DLD1 (cell line): ENCODE results near the gene LCN9.
"Not testable (repeated sequence)": the region's sequence is repeated elsewhere in the genome, so short reads cannot be mapped to it uniquely, and the experiment has no call there.

Experiments
- in situ Hi-C: cut with HindIII; loops from 2 replicates; pipeline ENCODE4 v1.10.0; 2017; ENCODE audit warnings: low sequenced_read_pairs

LCN9 gene

GRCh38 chr9:135644631-135645218 lies 18.4 kb upstream of the LCN9 start:
- in situ Hi-C loops = no loop called here

- in situ Hi-C loops = no loop called here
Observed at GRCh38 chr9:135647884-135648283, 15.2 kb upstream of the LCN9 start.

DNA sequence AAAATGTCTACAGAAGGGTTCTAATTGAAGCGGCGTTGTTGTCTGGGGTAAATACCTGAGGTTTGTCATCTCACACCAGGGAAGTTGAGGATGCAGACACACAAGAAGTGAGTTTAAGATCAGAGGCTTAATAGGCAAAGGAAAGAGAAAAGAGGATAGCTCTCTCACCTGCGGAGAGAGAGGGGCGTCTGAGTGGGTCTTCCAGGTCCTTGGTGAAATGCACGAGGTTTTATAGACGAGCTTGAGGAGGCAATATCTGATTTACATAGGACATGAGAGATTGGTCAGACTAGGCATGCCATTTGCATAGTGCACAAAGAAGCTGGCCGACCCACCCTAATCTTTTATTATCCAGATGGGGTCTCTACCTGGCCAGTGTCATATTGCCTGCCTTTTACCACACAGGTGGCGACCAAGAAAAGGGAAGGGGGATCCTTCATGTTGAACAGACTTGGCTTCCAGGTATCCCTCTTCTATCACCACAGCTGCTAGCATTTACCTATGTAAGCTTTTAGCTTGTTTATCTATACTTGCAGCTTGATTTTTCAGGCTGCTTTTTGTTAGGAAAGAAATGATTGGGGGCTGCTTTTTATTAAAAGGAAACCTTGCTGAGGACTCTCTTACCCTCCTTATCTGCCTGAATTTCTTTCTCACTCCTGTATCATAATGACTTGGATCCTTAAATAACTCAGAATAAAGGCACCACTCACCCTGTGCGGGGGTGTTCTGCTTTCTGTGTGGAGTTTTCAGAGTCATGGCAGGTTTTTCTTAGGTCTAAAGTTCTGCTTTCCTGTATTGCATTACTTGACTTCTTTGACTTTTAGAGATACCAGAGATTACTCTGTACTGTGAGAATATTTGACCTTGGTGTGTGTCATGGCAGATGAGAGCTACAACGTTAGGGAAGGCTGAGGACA lies 14.4 kb upstream of the LCN9 start:
- in situ Hi-C loops = no loop called here

DNA sequence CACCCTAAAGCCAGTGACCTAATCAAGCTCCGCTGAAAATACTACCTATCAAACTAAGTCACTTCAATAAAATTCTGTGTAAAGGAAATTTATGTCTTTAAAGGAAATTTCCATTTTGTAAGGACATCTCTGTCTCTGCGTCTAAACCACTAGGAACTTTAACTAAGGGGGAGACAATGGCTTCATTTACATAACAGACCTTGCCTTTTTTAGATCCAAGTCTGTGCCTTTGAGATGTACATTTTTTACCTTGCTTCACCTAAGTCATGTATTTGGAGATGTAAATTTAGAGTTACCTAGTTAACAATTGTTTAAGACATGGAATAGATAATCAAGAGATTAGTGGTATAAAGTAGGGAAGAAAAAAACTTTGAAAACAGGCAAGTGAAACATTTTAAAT lies 13.6 kb upstream of the LCN9 start:
- in situ Hi-C loops = no loop called here

GRCh38 chr9:135650408-135650807 lies 12.7 kb upstream of the LCN9 start:
- in situ Hi-C loops = no loop called here

GRCh38 chr9:135655317-135655716 lies 7.8 kb upstream of the LCN9 start:
- in situ Hi-C loops = no loop called here

- in situ Hi-C loops = no loop called here
Observed at GRCh38 chr9:135657416-135657815, 5.7 kb upstream of the LCN9 start.

GRCh38 chr9:135659252-135659651 lies 3.9 kb upstream of the LCN9 start:
- in situ Hi-C loops = no loop called here

DNA sequence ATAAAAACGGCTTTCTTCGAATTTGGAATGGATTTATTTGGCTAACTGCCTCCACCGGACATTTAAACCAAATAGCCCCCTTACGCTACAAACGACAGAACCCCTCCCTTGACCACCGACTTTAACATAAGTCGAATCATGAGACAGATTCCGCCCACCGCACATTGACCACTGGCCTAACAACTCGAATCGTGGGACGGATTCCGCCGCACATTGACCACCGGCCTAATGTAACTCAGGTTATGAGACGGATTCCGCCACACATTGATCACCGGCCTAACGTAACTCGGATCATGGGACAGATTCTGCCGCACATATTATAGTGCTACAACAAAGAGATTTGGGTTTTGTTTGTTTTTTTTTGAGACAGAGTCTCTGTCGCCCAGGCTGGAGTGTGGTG lies 2.7 kb upstream of the LCN9 start:
- in situ Hi-C loops = no loop called here

- in situ Hi-C loops = no loop called here
Observed at GRCh38 chr9:135661816-135662560, 1.1 kb upstream of the LCN9 start.

DNA sequence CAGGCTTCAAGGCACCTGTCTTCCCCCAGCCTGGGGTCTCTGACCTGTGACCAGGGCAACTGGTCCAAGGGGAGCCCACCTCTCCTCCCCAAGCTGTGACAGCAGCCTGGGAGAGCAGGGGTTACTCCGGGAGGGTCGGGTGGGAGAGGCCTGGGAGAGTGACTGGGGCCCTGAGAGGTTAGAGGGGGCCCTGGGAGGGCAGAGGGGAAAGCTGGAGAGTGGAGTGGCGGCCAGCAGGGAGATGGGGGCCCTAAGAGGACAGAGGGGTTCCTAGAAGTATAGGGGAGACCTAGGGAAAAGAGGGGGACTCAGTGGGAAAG lies 302 bp downstream of the LCN9 start:
- in situ Hi-C loops = no loop called here

DNA sequence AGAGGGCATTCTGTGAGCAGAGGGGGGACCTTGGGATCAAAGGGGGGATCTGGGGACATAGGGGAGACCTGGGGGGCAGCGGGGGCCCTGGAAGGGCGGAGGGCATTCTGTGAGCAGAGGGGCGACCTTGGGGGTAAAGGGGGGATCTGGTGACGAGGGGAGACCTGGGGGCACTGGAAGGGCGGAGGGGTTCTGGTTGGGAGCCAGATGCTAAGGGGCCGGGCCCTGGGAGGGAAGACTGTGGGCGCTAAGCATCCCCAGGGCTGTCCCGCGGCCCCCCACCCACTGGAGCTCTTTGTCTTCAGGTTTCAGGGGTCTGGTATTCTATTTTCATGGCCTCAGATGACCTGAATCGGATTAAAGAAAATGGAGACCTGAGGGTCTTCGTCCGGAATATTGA lies 748 bp downstream of the LCN9 start:
- in situ Hi-C loops = no loop called here

GRCh38 chr9:135664266-135664665 lies 1.2 kb downstream of the LCN9 start:
- in situ Hi-C loops = no loop called here

DNA sequence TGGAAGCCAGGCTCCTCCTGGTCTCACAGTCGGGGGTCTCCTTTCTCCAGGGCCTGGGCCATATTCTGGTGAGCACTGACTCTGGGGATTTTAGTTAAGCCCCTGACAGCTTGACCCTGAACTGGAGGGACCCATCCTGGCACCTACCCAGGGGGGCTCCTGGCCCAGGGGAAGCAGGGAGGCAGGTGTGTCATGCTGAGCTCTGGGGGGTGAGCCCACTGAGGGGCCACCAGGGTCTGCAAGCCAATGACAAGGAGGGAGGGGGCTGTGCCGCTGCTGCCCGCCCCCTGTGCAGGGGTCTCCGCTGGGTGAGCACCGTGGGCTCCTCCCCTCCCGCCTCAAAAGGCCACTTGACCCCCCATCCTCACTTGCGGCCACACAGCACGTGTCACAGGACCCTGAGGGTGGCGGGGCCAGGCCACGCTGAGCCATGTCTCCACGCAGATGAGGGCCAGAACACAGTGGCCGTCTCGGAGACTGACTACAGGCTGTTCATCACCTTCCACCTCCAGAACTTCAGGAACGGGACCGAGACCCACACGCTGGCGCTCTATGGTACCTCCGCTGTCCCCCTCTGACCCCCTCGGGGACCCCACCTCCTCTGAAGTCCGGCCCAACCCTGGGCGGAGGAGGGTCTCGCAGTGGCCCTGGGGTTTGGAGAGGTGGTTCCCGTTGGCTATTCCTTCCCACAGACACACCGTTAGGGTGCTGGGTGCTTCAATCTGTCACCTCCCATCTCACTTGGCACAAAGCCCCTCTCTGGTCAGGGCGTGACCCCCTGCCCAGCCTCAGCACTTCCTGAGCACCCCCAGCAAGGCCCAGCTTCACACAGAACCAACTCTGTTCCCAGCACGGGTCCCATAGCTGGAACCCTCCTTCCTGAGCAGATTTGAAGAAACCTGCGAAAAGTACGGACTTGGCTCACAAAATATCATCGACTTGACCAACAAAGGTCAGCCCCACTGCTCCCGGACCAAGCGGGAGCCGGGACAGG lies 2.0 kb downstream of the LCN9 start:
- in situ Hi-C loops = no loop called here

DNA sequence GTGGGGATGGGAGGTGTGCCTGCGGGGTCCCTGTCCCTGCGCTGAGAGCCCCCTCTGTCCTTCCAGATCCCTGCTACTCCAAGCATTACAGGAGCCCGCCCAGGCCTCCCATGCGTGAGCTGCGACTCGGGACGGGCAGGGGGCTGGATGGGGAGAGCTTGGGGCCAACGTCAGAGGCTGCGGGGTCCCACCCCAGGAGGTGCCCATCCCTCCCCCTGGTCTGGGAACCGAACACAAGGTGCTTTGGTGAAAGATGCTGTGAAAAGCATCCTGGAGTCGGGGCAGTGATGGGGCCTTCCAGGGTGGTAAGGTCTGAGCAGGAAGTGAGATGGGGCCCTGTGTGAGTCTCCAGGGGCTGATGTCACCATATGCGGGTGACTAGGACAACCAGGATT lies 2.7 kb downstream of the LCN9 start:
- in situ Hi-C loops = no loop called here

DNA sequence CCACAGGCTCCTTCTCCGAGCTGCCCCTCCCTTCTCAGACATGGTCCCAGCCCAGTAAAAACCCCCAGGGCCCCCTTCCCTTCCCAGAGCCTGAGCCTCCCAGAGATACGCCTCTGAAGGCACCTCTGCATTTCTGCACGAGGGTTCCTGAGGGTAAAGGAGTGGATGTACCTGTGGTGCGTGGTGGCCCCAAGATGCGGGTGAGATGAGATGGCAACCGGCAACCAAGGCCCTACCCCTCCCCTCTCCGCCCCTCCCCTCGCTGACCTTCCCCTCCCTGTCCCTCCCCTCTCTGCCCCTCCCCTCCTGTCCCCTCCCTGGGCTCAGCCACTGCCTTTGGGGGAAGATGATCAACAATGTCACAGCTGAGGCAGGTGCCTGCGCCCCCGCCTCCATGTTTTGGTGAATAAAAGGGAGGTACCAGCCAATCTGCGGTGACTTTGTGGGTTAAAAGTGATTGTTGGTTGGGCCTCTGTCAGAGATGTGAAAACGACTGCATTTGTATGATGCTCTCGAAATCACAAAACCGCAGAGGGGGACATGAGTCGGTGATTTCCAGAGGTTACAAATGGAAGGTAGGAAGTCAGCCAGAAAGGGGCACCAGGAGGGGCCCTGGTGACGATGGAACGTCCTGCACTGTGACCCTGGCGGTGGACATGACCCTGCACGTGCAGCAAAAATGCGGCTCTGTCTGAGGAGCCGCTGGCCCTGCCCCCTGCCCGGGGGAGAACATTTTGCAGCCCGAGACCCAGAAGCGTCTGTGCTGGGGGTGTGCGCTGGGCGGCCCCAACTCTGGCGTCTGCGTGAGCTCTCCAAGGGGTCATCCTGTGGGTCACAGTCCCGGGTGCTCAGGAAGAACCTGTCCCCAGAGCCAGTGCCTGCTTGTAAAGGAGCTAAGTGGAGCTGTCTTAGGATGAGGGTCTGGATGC lies 3.7 kb downstream of the LCN9 start:
- in situ Hi-C loops = no loop called here

- in situ Hi-C loops = no loop called here
Observed at GRCh38 chr9:135667463-135668001, 4.4 kb downstream of the LCN9 start.

DNA sequence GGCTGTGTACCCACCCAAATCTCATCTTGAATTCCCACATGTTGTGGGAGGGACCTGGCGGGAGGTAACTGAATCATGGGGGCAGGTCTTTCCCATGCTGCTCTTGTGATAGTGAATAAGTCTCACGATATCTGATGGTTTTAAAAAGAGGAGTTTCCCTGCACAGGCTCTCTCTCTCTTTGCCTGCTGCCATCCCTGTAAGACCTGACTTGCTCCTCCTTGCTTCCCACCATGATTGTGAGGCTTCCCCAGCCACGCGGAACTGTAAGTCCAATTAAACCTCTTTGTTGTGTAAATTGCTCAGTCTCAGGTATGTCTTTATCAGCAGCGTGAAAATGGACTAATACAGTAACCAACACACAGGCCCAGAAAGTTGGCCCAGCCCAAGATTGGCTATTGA lies 5.9 kb downstream of the LCN9 start:
- in situ Hi-C loops = not testable (repeated sequence)

- in situ Hi-C loops = no loop called here
Observed at GRCh38 chr9:135669616-135670285, 6.6 kb downstream of the LCN9 start.
